NOMO-1 treated with dmso at 0.1 percent for 144 hours (cell line): Measurements from ENCODE around the gene FRMD8.
A peak's percentile ranks its signal among the peaks of the same experiment; 100 is the strongest.

Source experiments
- DNase-seq: peaks from one replicate; lab custom pipeline; 2025; ENCODE audit not compliant: unreplicated experiment; lab: John Stamatoyannopoulos, UW

Gene FRMD8

DNA sequence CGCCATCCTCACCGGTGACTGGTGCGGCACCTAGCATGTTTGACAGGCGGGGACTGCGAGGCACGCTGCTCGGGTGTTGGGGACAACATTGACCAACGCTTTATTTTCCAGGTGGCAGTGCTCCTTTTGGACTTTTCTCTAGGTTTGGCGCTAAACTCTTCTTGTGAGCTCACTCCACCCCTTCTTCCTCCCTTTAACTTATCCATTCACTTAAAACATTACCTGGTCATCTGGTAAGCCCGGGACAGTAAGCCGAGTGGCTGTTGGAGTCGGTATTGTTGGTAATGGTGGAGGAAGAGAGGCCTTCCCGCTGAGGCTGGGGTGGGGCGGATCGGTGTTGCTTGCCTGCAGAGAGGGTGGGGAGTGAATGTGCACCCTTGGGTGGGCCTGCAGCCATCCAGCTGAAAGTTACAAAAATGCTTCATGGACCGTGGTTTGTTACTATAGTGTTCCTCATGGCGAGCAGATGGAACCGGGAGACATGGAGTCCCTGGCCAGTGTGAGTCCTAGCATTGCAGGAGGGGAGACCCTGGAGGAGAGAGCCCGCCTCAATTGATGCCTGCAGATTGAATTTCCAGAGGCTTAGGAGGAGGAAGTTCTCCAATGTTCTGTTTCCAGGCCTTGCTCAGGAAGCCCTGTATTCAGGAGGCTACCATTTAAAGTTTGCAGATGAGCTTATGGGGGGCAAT lies 37.2 kb downstream of the FRMD8 start:
- DNase-seq, result no peak

DNA sequence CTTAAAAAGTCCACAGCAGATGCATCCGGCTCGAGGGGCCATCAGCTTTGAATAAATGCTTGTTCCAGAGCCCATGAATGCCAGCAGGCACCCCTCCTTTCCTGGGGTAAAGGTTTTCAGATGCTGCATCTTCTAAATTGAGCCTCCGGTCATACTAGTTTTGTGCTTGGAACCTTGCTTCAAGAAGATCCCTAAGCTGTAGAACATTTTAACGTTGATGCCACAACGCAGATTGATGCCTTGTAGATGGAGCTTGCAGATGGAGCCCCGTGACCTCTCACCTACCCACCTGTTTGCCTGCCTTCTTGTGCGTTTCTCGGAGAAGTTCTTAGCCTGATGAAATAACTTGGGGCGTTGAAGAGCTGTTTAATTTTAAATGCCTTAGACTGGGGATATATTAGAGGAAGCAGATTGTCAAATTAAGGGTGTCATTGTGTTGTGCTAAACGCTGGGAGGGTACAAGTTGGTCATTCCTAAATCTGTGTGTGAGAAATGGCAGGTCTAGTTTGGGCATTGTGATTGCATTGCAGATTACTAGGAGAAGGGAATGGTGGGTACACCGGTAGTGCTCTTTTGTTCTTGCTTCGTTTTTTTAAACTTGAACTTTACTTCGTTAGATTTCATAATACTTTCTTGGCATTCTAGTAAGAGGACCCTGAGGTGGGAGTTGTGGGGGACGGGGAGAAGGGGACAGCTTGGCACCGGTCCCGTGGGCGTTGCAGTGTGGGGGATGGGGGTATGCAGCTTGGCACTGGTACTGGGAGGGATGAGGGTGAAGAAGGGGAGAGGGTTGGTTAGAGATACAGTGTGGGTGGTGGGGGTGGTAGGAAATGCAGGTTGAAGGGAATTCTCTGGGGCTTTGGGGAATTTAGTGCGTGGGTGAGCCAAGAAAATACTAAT lies 38.0 kb downstream of the FRMD8 start:
- DNase-seq, result no peak

DNA sequence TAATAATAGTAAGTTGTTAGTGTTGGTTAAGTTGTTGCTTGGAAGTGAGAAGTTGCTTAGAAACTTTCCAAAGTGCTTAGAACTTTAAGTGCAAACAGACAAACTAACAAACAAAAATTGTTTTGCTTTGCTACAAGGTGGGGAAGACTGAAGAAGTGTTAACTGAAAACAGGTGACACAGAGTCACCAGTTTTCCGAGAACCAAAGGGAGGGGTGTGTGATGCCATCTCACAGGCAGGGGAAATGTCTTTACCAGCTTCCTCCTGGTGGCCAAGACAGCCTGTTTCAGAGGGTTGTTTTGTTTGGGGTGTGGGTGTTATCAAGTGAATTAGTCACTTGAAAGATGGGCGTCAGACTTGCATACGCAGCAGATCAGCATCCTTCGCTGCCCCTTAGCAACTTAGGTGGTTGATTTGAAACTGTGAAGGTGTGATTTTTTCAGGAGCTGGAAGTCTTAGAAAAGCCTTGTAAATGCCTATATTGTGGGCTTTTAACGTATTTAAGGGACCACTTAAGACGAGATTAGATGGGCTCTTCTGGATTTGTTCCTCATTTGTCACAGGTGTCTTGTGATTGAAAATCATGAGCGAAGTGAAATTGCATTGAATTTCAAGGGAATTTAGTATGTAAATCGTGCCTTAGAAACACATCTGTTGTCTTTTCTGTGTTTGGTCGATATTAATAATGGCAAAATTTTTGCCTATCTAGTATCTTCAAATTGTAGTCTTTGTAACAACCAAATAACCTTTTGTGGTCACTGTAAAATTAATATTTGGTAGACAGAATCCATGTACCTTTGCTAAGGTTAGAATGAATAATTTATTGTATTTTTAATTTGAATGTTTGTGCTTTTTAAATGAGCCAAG lies 38.9 kb downstream of the FRMD8 start:
- DNase-seq, result peak; percentile 74

DNA sequence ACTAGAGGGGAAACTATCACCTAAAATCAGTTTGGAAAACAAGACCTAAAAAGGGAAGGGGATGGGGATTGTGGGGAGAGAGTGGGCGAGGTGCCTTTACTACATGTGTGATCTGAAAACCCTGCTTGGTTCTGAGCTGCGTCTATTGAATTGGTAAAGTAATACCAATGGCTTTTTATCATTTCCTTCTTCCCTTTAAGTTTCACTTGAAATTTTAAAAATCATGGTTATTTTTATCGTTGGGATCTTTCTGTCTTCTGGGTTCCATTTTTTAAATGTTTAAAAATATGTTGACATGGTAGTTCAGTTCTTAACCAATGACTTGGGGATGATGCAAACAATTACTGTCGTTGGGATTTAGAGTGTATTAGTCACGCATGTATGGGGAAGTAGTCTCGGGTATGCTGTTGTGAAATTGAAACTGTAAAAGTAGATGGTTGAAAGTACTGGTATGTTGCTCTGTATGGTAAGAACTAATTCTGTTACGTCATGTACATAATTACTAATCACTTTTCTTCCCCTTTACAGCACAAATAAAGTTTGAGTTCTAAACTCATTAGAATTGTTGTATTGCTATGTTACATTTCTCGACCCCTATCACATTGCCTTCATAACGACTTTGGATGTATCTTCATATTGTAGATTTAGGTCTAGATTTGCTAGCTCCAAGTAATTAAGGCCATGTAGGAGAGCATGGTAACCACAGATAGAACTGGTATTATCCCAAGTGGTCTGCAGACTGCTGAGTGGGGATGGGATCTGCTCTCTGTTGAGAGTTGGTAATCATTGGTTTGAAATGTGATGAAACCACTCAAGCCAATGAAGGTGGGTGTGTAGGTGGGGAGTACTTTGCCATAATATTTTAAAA lies 39.8 kb downstream of the FRMD8 start:
- DNase-seq, result peak; percentile 90

DNA sequence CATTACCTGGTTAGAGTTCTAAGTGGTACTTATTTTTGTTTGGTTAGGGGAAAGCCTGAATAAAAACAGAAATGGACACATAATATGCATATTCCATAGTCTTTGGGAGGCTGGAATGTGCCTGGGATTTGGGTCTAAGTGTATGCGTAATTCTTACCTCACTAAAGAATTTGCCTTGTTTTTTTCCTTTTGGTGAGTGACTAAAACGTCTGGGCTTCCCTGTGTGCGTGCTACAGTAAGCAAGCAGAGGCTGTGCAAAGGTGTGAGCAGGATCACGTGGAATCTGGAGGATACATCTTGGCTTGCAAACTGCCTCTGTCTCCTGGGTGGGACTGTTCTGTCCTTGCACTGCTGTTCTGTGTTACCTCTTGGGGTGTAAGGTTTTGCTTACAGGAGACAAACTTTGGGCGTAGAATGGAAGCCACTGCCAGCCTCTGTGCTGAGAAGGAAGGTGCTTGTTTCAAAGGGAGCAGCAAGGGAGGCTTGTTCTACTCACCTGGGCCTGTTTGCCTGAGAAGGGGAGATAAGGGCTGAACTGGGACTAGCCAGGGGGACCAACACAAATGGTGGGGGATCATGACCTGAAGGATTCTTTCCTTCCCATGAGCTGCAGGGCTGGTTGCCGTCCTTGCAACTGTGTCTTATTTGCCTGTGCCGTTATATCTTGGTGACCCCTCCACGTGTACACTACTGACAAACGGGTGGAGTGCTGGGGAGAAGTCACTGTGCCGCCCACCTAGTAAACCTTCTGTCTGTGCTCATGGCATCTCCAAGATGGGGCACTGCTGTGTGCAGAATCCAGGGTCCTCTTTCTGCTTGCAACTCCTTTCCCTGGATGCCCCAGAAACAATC lies 40.6 kb downstream of the FRMD8 start:
- DNase-seq, result no peak

DNA sequence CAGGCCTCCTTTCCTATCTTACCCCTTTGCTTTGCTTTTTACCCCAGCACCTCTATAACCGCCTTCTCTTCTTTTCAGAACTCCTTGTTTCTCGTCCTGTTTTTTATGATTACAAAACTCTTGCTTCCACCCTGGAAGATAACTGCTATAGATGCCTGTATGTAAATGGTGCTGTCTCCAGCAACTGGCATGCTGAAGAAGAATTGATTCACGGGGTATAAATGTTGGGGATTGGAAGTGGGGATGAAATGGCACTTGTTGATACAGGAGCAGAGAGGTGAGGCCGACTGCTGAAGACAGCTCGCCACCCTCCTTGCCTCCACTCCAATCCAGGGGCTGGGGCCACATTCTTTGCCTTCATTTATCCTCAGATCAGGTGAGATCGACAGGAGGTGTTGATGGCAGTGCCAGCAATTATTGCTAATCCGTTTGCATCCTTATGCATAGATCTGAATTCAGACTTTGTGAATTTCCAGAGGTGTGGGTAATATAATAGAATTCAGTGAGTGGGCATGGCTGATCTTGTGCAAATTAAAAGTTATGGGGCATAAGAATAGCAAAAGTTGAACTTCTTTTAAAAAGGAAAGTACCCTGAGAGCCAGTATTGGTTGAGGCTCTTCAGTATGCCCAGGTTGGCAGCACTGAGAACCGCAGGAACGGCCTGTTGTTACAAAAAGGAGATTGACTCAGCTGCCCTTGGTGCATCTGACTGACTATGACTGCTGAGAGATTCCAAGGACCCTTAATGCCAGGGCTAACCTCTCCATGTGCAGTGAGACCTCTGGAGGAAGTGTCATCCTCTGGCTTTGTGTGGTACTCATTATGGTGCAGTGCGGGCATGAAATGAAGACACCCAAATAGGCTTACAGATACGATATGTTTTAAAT lies 41.5 kb downstream of the FRMD8 start:
- DNase-seq, result no peak

DNA sequence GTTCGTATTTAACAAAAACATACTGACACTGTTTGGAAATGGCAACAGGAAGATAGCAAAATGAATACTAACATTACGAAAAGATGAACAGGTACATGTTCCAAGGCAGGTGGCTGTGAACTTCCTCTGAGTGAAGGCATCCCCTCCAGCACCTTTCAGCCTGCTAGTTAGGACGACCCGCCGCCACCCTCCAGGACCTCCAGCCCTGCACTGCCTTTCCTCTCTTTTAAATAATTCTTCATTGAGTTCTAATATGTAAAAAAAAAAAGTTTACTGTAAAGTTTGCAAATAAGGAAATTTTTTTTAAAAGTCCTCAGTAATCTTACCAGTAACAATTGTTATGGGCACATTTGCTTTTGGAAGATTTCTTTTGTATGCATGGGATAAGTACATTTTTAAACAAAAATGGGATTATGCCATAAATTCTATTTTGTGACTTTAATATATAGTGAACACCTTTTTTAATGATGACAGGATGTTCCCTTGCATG lies 42.2 kb downstream of the FRMD8 start:
- DNase-seq, result no peak

DNA sequence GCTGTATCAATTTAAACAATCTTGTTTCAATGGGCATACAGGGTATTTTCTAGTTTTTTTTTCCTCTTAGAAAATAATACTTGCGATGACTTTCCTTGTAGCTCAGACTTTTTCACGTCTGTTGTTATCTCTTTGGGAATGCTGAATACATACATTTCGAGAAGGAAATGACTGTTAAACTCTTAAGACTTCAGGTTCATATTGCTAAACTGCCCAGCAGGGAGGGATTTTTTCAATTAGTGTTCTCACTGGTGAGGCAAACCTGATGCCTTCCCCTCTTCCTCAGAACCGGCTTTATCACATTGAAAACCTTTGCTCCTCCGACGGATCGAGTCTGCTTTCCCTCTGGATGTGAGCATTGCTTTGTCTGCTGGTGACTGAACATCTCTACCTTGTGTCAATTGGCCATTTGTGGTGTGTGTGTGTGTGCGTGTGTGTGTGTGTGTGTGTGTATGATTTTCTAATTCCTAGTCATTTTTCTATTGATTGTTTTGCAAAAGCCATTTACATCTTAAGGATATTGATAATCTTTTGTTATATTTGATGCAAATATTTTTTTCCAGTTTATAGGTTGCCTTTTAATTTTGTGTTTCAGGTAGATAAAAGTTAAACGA lies 42.7 kb downstream of the FRMD8 start:
- no peak for DNase-seq

DNA sequence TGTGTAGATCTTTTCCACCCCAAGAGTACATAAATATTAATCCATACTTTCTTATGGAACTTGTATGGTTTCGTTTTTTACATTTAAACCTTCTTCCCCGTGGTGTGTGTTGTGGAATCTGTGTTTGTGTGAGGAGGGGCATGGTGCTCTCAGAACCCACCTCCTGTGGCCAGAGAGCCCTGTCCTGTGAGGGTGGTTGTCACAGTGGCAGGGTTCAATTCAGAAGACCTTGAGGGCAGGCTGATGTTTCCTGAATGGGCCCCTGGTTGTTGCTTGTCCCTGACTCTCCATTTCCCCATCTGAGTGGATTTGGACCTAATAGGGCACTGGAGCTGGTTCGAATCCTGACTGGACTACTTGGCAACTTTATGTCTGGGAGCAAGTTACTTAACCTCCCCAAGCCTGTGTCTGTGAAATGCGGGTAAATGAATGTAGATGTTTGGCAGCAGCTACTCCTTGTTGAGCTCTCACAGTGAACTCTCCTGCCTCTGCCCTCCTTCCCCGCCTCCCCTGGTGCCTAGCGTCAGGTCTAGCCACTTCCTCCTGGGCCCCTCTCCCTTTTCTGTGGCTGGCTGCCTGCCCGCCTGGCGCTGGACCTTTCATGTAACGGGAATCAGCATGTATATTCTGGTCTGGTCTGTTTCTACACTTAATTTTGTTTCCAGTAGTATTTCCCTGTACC lies 43.4 kb downstream of the FRMD8 start:
- no peak for DNase-seq

DNA sequence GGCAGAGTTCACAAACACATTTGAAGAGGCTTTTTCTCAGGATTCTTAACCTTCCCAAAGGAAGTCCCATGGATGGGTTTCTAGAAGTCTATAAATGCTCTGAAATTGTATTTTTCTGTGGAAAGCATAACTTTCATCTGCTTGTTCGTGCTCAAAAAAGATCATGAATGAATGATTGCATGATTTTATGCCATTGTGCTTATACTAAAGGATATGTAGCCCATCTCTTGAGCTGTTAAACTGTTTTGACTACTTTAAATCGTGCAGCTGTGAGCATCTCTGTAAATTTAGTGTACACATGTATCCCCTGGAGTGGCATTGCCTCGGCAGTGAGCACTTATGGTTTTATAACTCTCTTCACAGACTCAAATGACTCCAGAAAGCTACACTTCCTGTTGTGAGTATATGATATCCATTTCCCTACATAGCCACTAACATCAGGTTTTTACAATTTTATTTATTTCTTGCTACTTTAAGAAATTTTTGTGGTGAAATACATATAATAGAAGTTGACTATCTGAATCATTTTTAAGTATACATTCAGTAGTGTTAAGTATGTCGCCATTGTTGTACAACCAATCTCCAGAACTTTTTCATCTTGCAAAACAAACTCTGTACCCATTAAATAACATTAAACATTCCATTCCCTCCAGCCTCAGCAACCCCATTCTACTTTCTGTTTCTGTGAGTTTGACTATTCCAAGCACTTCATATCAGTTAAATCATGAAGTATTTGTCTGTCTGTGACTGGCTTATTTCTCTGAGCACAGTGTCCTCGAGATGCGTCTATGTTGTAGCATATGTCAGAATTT lies 44.2 kb downstream of the FRMD8 start:
- DNase-seq, result no peak

DNA sequence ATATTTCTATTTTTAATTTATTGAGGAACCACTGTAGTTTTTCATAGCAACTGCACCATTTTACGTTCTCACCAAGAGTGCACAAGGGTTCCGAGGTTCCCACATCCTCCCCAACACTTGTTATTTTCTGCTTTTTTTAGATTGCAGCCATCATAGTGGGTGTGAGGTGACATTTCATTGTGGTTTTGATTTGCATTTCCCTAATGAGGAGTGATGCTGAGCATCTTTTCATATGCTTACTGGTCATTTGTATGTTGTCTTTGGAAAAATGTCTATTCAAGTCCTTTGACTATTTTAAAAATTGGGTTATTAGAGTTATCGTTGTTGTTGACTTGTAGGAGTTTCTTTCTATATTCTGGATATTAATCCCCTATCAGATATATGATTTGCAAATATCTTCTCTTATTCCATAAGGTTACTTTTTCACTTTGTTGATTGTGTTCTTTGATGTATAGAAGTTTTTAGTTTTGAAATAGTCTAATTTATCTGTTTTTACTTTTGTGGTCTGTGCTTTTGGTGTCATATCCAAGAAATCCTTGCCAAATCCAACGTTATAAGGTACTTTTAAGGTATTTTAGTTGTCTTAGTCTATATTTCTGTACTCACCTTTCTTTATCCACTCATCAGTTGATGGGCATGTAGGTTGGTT lies 45.1 kb downstream of the FRMD8 start:
- no peak for DNase-seq

DNA sequence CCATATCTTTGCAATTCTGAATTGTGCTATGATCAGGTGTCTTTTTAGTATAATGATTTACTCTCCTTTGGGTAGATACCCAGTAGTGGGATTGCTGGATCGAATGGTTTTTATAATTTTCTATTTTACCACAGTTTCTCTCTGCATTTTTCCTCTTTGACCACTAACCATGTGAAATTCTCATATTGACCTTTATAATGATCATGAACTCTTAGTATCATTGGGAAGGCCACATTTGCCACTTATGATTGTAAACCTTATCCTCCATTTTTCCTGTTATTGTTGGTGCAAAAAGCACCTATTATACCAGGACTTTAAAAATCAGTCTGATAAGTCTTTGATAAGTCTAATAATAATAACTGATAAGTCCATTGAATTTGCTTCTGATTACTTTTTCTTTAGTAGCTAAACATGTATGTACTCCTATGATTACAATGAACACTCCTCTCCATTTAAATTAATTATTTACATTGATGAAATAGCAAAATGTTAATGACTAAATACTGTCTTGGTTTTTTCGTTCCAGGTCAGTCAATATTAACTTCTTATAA lies 45.7 kb downstream of the FRMD8 start:
- DNase-seq, result no peak

DNA sequence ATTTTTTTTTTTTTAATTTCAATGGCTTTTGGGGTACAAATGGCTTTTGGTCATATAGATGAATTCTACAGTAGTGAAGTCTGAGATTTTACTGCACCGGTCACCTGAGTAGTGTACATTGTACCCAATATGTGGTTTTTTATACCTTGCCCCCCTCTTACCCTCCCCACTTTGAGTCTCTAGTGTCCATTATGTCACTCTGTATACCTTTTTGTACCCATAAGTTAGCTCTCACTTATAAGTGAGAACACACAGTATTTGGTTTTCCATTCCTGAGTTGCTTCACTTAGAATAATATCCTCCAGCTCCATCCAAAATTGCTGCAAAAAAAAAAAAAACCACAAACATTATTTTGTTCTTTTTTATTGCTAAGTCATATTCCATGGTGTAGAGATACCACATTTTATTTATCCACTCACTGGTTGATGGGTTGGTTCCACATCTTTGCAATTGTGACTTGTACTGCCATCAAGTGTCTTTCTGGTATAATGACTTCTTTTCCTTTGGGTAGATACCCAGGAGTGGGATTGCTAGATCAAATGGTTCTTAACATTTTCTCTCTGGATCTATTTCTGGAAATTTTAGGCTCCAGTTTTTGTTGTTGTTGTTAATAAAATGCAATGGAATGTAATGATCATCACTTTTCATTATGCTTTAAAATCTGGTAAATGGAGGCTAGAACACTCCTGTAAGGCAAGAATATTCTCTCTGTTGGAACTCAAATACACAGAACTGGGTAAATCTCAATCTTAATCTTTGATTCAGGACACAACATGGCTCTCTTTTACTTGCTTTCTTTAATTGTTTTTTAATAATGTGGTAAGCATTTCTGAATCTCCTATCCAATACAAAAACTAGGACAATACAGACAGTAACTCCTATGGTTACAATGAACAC lies 46.5 kb downstream of the FRMD8 start:
- DNase-seq, result no peak

DNA sequence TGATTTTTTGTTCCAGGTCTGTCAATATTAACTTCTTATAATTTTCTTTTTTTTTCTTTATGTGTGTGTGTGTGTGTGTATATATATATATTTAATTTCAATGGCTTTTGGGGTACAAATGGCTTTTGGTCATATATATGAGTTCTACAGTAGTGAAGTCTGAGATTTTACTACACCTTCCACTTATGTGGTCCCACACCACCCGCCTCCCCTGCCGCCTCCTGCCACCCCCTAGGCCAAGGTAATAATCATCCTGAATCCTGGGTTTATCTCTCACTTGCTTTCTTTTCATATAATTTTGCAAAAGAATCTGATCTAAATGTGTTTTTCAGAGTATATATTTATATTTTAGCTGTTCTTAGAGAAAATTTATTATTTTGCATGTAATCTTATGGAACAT lies 47.2 kb downstream of the FRMD8 start:
- no peak for DNase-seq
